GM18507 (cell line): Measurements from ENCODE around the gene MS4A10.
"Not testable (repeated sequence)": the region's sequence is repeated elsewhere in the genome, so short reads cannot be mapped to it uniquely, and the experiment has no call there.

Experiments used
- DNase-seq: peaks from one replicate; pipeline ENCODE4 v3.0.0; 2011; ENCODE audit warnings: low read depth; ENCODE audit not compliant: insufficient read length; ENCODE audit errors: extremely low spot score
- FAIRE-seq: peaks from 2 replicates; lab custom pipeline; 2011; peaks lifted over from hg19 to GRCh38; lab: Jason Lieb, UNC

The MS4A10 gene

DNA sequence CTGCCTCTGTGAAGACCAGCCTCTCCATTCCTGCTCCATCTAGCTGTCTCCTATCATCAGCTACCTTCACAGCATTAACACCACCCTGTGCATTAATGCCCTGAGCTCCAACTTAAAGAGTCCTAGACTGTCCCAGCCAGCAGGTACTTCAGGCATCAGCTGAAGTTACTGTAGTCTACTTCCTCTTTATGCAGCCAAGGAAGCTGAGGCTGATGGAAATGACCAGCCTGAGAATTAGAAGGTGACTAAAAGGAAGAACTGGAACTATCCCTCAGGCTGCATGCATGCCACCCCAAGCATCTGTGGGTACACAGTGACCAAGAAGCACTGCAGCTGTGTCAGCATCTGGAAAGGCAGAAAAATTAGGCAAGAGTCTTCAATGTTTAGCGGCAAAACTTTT lies 28.2 kb downstream of the MS4A10 start:
- DNase-seq (no peak), FAIRE-seq (no peak)

DNA sequence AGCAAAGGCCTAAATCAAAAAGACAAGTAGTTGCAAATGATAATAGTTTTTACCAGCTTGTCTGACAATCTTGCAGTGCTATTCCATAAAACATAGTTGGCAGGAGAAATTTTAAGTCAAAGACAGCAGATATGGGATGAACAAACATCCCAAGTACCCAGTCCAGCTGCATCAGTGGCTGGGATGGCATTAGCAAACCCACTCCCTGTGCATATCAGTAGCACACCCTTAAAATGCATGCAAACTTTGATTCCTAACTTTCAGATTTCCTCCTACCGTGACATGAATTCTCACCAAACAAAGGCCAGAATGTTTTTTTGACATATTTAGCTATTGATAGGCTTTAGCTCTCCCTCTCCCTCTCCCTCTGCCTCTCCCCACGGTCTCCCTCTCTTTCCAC lies 29.0 kb downstream of the MS4A10 start:
- DNase-seq (no peak), FAIRE-seq (no peak)

DNA sequence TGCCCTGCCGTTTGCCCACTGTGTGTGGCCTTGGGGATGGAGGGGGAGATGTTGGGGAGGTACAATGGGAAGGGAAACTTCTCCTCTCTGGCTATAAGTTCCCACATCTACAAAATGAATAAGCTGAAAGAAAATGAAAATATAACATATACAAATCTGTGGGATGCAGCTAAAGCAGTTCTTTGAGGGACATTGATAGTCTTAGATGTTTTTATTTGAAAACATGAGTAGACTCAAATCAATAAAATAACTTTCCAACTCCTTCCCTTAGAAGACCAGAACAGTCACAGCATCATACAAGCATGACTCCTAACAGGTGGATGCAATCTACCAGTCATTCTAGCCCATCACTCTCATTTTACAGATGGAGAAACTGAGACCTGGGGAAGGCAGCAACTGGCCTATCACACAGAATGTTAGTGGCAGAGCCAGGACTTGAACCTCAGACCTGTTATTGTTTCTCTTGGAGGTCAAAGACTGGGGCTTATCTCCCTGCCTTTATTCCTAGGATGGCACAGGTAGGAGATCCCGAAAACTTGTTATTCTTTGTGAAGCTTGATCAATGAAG lies 31.5 kb downstream of the MS4A10 start:
- FAIRE-seq = no peak
- DNase-seq = no peak

DNA sequence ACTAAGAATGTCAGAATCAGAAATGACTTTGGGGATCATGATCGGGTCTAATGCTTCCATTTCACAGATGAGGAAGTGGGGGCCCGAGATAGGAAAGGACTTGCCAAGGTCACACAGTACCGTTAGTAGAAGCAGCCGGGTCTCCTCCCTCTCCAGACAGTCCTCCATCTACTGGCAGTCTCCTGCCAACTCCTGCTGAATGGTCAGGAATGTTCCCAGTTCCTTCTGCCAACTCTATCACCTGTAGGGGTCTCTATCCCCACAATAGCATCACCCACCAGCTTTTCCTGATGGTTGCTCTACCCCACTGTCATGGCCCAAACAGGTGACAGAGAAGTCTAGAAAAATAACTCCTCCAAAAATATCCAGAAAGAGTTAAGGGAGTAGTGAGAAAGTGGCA lies 32.9 kb downstream of the MS4A10 start:
- FAIRE-seq (no peak), DNase-seq (no peak)

DNA sequence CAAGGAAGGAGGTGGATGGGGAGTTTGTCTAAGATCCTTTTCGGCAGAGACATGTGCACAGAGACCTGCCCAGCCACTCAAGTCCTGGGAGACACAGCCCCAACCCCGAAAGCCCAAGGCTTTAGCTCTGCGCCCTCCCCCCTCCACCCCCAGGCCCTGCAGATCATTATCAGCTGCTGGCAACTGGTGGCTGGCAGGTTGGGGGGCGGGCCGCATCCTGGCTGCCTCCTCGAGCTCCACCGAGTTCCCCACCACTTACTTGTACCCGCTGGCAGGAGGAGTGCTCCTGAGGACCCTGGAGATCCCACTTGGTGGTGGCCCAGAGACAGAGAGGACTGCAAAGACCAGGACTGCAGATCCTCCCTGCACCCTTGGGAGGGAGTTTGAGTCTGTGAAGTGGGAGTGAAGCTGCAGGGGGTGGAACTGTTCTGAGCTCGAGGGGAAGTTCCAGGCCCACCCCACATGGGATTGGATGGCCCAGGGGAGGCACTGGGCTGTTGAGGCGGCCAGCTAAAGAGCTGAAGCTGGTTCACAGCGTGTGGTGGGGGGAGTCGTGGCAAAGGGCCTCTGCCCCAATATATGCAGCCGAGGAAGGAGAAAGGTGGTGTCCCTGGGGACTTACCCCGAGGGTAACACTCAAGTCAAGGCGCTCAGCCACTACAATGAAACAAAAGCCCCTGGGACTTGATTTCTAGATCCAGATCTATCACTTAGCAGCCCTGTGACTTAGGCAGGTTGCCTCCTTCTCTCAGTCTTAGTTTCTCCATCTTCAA lies 36.9 kb downstream of the MS4A10 start:
- no peak for DNase-seq
- no peak for FAIRE-seq

DNA sequence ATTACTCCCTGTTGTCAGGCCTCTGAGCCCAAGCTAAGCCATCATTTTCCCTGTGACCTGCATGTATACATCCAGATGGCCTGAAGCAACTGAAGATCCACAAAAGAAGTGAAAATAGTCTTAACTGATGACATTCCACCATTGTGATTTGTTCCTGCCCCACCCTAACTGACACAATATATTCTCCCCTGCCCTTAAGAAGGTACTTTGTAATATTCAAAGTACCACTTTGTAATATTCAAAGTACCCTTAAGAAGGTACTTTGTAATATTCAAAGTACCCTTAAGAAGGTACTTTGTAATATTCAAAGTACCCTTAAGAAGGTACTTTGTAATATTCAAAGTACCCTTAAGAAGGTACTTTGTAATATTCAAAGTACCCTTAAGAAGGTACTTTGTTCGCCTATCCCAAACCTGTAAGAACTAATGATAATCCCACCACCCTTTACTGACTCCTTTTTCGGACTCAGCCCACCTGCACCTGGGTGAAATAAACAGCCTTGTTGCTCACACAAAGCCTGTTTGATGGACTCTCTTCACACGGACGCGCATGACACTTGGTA lies 38.7 kb downstream of the MS4A10 start:
- not testable (repeated sequence) for DNase-seq, FAIRE-seq

DNA sequence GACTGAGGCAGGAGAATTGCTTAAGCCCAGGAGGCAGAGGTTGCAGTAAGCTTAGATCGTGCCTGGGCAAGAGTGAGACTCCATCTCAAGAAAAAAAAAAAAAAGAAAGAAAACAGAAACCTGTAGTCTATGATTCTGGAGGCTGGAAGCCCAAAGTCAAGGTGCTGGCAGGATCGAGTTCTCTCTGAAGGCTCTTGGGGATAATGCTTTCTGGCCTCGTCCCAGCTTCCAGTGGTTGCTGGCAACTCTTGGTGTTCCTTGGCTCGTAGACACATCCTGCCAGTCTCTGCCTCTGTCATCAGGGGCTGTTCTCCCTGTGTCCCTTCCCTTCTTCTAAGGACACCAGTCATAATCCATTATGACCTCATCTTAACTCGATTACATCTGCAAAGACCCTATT lies 40.0 kb downstream of the MS4A10 start:
- FAIRE-seq = no peak

DNA sequence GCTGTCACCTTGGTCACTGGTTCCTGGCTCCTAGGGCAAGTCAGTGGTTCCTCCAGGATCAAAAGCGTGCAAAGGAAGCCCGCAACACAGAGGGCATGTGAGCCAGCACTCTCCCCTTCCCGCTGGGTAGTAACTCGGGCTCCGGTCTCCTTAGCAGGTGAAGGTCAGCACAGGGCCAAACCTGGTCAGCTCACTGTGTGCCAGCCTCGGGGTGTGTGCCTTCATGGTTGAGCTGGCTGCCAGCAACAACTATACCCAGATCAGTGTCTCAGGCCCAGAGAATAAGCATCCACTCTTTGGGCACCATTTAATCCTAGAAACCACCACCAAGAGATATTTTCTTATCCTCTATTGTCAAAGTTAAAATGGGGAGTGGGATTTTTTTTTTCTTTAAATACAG lies 40.7 kb downstream of the MS4A10 start:
- FAIRE-seq (no peak), DNase-seq (no peak)

More for the DNA sequence above, 40.0 kb downstream of the MS4A10 start:
- no peak for DNase-seq

DNA sequence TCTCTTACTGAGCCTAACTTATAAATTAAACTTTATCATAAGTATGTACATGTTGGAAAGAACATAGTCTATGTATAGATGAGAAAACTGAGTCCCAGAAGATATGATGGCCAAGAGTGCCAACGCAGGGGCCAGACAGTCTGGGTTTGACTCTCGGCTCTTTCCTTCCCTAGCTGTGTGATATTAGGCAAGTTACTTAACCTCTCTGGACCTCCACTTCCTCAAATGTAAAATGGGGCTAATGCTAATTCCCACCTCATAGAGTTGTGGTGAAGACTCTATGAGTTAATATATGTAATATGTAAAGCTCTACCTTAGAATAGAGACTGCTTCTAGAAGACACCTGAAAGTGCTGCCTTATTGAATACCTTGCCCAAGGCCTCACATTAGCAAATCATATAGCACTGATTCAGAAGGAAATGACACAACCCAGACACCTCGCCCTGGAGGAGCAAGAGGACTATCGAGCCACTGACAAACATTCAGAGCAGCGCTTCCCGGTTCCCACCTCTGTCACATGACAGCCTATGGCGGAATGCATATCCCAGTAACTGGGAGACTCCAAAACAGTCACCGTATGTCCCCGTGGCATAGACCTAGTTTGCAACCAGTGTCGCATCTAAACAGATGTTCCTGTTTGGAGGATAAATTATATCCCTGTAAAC lies 45.5 kb downstream of the MS4A10 start:
- FAIRE-seq = no peak
- DNase-seq = no peak

DNA sequence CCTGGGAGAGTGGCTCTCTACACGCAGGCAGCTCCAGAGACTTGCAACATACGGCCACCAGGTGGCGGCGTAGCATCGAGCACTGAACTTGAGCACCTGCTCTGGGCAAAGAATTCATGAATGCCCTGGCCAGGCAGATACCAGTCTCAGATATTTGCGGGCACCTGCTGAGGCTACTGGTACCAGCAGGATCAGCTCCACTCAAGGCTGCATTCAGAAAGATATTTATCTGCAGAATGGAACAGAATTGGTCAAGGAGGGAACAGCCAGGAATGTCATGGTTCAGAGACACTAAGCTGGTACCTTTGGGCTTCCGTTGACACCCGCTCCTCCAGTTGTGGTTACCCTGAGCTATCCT lies 46.0 kb downstream of the MS4A10 start:
- FAIRE-seq (peak; percentile 87), DNase-seq (peak; percentile 62)

DNA sequence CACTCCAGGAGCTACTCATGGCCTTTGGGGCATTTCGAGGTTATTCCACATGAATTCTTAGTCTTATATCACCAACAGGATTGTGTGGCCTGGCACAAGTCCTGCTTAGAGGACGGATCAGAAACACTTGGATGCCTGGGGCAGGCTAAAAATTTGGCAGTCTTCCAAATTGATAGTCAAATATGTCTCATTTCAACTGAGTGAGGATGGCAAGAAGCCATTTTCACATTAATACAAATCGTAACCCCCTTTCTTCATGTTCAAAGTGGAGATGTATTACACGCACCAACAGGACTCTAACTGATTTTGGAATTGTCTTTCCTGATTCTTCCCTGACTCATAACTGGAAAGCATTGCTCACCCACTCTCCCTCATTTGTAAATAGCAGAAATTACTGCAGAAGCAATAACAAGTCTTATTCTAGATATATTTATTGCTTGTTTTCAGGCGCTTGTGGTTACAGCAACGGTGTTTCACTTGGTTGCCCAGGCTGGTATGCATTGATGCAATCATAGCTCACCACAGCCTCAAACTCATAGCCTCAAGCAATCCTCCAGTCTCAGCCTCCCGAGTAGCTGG lies 46.5 kb downstream of the MS4A10 start:
- no peak for FAIRE-seq
- no peak for DNase-seq

DNA sequence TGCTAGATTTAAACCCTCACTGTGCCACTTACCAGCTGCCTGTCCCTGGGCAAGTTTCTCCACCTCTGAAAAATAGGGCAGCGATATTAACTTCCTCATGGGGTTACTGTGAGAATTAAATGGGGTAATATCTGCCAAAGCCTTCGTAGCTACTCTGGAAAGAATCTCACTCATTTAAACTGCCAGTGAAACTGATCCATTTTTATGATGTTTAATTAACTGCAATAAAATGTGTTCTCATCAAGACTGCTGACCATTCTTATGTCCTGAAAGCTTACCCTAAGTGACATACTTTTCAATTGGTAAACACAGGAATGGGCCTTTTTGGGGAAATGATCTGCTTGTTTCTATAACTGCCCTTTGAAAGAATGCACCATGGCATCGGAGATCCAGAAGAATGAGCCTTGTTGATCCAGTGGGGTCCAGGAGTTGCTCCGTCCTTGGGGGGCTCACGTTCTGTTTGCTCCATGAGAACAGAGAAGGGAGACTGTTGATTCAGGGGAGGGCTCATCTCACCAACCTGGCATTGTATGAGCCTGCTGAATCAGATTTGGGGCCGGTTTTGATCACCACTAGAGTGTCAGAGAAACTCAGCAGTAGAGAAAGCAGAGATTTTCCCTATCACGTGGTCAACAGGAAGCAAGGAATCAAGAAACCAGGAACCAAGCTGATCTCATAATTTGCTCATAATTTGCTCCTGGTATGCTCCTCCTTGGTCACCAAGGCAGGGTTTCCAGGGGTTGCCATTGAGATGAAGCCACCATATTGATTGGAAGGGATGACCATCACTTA lies 49.8 kb downstream of the MS4A10 start:
- FAIRE-seq (no peak), DNase-seq (no peak)

DNA sequence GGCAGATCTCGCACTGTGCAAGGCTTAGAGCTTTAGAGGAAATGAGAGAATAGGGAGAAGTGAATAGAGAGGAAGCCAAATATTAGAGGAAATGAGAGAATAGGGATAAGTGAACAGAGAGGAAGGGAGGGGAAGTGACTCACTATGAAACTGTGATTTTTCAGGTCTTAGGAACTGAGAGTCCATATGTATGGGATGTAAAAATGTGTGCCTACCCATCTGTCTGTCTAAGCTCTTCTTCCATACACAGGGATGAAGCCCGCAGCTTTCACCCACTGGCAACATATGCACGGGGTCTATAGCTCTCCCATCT lies 50.4 kb downstream of the MS4A10 start:
- DNase-seq (no peak), FAIRE-seq (no peak)

DNA sequence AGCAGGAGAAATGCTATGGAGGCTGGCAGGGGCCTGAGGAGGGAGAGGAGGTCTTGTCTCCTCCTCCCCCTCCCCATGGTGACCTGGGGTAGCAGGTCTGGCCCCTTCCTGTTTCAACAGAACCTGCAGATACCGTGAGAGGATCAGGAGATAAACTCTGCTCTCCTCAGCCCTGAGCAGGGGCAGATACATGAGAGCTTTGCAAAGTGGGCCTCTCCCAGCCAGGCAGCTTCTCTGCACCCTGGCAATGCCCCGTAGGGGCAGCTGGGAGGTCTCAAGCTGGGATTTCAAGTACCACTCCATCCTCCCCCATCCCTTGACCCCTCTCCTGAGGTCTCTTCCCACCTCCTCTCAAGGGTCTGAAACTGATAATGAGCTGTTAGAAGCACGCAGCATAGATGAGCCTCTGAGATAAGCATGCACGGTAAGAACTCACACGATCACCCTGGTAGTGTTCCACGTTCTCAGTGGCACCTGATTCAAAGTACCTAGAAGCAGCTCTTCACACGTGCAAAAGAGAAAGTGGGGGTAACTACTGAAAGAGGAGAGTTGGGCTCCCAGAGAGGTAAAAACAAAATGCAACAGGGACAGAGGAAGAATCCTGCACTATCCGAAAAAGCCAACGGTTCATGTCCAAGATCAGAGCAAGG lies 51.9 kb downstream of the MS4A10 start:
- no peak for FAIRE-seq
- no peak for DNase-seq

DNA sequence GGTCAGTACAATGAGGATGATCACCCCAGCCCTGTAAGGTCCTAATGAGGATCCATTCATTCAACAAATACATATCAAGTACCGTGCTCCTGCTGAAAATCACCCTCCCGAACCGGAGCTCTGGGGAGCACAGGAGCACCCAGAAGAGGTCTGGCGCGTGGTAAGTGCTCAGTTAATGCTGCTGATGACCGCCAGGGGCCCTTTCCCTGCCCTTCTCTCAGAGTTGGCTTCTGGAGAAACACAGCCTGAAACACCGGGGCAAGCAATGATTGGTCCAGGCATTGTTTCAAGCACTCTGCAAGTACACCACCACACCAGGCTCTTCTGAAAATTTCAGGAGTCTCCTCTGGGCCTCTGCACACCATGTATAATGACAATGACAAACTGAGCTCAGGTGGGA lies 53.0 kb downstream of the MS4A10 start:
- no peak for FAIRE-seq
- no peak for DNase-seq

DNA sequence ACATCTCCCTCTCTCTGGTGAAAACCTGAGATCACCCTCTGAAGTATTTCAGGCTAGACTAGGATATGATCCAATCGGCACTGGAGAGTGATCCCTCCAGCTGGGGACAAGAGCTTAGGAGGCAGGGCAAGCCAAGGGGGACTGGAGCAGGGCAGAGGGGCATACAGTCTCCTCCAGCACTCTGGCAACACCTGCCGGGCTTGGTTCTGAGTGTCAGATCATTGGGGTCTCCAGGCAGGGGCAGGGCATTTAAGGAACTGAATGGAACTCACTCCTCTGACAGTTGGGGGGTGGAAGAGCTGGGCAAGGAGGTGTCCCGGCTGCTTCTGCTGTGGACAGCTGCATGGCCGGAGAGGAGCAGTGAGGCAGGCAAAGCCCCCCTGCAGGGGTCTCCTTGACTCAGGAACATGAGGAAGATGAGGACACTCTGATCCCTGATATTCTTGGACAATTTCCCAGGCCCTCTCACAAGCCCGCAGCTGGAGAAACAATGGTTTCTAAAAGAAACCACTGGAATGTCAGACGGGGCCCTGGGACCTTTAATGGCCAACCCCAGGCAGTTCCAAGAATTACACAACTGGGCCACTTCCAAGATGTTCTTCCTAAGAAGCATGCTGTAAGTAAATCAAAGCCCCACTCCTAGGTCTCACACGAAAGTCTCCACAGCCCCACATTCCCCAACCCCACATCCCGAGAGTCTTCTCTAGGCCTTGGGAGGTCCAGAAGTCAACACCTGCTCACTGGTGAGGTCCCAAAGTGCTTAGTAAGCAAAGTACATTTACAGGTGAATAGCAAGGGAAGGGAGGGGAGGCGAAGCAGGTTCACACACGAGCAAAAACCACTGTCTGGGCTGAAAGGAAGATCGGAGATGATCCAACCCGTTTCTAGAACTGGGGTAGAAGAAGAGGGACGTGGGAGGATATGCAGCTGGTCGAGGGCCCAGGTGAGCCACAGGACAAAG lies 55.6 kb downstream of the MS4A10 start:
- DNase-seq = no peak

DNA sequence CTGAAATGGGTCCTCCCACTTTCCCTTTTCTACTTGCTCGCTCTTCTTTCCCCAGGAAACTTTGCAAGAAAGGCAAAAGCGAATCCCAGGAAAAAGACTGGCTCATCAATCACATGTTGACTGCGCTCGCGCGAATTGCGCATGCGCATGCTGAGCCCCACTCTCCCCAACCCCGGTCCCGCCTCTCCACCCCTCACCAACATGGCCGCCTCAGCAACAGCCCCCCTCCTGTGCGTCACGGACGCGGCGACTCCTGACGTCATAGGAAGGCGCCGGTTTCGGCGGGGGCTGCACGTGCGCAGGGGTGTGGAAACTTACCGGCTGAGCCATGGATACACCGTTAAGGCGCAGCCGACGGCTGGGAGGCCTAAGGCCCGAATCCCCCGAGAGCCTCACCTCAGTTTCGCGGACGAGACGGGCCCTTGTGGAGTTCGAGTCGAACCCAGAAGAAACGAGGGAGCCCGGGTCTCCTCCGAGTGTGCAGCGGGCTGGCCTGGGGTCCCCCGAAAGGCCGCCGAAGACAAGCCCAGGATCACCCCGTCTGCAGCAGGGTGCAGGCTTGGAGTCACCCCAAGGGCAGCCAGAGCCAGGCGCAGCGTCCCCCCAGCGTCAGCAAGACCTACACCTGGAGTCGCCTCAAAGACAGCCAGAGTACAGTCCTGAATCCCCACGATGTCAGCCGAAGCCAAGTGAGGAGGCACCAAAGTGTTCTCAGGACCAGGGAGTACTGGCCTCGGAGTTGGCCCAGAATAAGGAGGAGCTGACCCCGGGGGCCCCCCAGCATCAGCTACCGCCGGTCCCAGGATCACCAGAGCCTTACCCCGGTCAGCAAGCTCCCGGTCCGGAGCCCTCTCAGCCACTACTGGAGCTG lies 56.9 kb downstream of the MS4A10 start, which contains the start of gene CCDC86:
TSS of gene CCDC86 (plus strand) at position 317 of the 871 bp plus-strand sequence. CDS start at position 329, 12 bp downstream.
- FAIRE-seq = peak; percentile 87
- DNase-seq = peak; percentile 99

More for the DNA sequence above, 55.6 kb downstream of the MS4A10 start:
- FAIRE-seq = no peak
